ENCODE measurements around the gene UBASH3B.

The UBASH3B gene

GRCh38 chr11:122791836-122792235, 136.3 kb downstream of the UBASH3B start:
- DNase-seq = no peak

- DNase-seq = no peak
Measured at GRCh38 chr11:122793515-122793914, 138.0 kb downstream of the UBASH3B start.

GRCh38 chr11:122795307-122795706, 139.8 kb downstream of the UBASH3B start:
- no peak for DNase-seq

- peak; percentile 0 for DNase-seq
Measured at GRCh38 chr11:122796128-122796717, 140.7 kb downstream of the UBASH3B start.

GRCh38 chr11:122797651-122798050, 142.1 kb downstream of the UBASH3B start:
- DNase-seq = no peak

- no peak for DNase-seq
Measured at GRCh38 chr11:122799406-122800105, 144.0 kb downstream of the UBASH3B start.

GRCh38 chr11:122802876-122803275, 147.4 kb downstream of the UBASH3B start:
- no peak for DNase-seq

GRCh38 chr11:122803306-122803705, 147.8 kb downstream of the UBASH3B start:
- DNase-seq = no peak

GRCh38 chr11:122803716-122804115, 148.2 kb downstream of the UBASH3B start:
- DNase-seq = no peak

GRCh38 chr11:122804161-122804560, 148.6 kb downstream of the UBASH3B start:
- DNase-seq = no peak

GRCh38 chr11:122804796-122805195, 149.3 kb downstream of the UBASH3B start:
- DNase-seq = no peak

GRCh38 chr11:122807731-122808477, 152.4 kb downstream of the UBASH3B start:
- no peak for DNase-seq

- DNase-seq = no peak
Measured at GRCh38 chr11:122808478-122808869, 153.0 kb downstream of the UBASH3B start.

GRCh38 chr11:122809866-122810265, 154.3 kb downstream of the UBASH3B start:
- no peak for DNase-seq

GRCh38 chr11:122811721-122812120, 156.2 kb downstream of the UBASH3B start:
- DNase-seq = no peak

- DNase-seq = no peak
Measured at GRCh38 chr11:122812638-122813037, 157.1 kb downstream of the UBASH3B start.

GRCh38 chr11:122813176-122813893, 157.8 kb downstream of the UBASH3B start:
- no peak for DNase-seq

GRCh38 chr11:122813894-122814270, 158.4 kb downstream of the UBASH3B start:
- no peak for DNase-seq

GRCh38 chr11:122814401-122814800, 158.9 kb downstream of the UBASH3B start:
- no peak for DNase-seq

- DNase-seq = no peak
Measured at GRCh38 chr11:122815900-122816299, 160.4 kb downstream of the UBASH3B start.

- no peak for DNase-seq
Measured at GRCh38 chr11:122816761-122817520, 161.4 kb downstream of the UBASH3B start.

GRCh38 chr11:122820158-122820557, 164.6 kb downstream of the UBASH3B start:
- no peak for DNase-seq

GRCh38 chr11:122821169-122821568, 165.6 kb downstream of the UBASH3B start:
- DNase-seq = no peak
